ENCODE data around the gene GFI1B. TPM values are rescaled to one million over a fixed set of nuclear protein-coding genes. Genes with fewer than 3 reads are reported as not detected.

GFI1B gene
- total RNA-seq, 4 donors from 2014 or later, result 0.14 TPM; not detected in 3

DNA sequence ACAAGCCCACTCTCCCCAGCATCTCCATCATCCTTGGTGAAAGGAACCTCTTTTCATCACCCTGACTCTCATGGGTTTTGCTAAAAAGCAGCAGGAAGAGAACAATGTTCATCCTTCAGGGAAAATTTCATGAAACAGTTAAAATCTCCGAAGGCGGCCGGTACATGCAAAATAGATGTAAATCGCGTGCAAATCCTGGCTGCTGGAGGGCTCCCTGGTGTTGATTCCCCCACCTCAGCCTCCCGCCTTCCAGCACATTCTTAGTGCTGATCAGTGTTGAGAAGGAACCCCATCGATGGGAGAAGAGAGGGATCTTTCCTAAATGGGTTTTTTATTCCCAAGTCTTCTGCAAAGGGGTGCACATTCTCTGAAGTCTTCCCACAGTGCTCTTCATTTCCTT, 8.7 kb upstream of the GFI1B start:
- H3K27ac ChIP-seq, result no peak overlapping the region
- TF ChIP-seq, protein P1, sequence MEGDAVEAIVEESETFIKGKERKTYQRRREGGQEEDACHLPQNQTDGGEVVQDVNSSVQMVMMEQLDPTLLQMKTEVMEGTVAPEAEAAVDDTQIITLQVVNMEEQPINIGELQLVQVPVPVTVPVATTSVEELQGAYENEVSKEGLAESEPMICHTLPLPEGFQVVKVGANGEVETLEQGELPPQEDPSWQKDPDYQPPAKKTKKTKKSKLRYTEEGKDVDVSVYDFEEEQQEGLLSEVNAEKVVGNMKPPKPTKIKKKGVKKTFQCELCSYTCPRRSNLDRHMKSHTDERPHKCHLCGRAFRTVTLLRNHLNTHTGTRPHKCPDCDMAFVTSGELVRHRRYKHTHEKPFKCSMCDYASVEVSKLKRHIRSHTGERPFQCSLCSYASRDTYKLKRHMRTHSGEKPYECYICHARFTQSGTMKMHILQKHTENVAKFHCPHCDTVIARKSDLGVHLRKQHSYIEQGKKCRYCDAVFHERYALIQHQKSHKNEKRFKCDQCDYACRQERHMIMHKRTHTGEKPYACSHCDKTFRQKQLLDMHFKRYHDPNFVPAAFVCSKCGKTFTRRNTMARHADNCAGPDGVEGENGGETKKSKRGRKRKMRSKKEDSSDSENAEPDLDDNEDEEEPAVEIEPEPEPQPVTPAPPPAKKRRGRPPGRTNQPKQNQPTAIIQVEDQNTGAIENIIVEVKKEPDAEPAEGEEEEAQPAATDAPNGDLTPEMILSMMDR (IDR thresholded peaks at IDR 0.05), result no peak
- TF ChIP-seq POLR2A (IDR thresholded peaks at IDR 0.05), result no peak
- no peaks in the 10 kb centered on the region for H3K4me1 ChIP-seq
- H3K36me3 ChIP-seq, result no peaks in the 10 kb centered on the region
- H3K4me3 ChIP-seq, result no peak overlapping the region
- H3K27me3 ChIP-seq, result peaks cover 0 to 3% of the 10 kb centered on the region in 2 donors
- intact Hi-C loops (cut with DNase I; ENCODE audit: low total_unique reads), result no loop called here
- DNase-seq, result no peak
- H3K9me3 ChIP-seq, result no peaks in the 10 kb centered on the region

DNA sequence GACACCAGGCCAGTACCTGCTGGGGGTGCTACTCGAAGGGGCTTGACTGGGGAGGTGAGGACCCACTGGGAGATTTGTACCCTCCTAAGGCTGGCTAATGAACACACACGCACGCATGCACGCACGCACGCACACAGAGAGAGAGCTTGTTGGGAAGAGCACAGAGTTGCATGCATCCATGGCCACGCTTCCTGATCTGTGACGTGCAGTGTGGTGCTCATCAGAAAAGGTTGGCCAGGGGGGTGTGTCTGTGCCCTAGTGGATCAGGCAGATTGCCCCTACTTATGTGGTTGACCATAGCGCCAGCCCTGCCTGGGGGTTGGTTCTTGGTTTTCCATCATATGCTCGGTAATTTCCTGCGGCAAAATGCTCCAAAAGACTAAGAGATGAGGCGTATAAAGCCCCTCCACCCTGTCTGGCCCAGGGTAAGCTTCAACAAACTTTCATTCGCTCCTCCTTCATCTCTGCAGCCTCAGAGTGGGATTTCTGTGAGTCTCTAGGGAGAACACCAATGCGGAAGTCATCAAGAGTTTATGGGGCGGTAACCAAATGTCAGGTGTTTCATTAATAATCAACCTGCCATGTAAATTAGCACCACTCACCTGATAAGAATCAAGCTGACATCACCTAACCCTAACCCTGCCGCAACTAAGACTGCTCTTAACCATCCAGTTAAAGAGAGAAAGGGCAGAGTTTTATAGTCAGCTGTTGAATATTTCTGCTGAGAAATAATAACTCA, 8.0 kb upstream of the GFI1B start:
- Histone ChIP-seq H3K36me3 (no peaks in the 10 kb centered on the region), H3K27ac (no peak overlapping the region), H3K27me3 (peaks cover 0 to 3% of the 10 kb centered on the region in 2 donors), H3K4me1 (no peaks in the 10 kb centered on the region), H3K4me3 (no peak overlapping the region), H3K9me3 (no peaks in the 10 kb centered on the region)
- intact Hi-C loops (cut with DNase I; ENCODE audit: low total_unique reads), result no loop called here
- no peak for DNase-seq
- TF ChIP-seq POLR2A (IDR thresholded peaks at IDR 0.05), result no peak
- TF ChIP-seq, protein P1 (IDR thresholded peaks at IDR 0.05), result no peak

DNA sequence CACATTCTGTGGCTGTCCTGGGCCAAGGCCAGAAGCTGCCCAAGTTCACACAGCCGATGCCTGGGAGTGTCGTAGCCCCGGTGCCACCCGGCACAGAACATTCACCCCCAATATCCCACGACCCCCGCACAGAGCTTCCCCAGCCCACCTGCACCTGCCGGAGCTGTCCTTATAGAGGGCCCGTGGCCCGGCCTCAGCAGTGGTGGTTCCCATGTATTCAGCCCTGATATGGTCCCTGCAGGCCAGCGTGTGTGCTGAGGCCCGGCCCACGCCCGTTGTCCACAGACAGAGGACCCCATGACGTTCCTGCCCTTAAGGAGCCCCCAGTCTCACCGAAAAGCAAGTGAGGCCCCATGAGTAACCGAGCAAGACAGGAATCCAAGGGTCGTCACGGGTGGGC, 5.3 kb upstream of the GFI1B start:
- Histone ChIP-seq H3K36me3 (no peaks in the 10 kb centered on the region), H3K4me3 (no peak overlapping the region), H3K4me1 (no peaks in the 10 kb centered on the region), H3K9me3 (no peaks in the 10 kb centered on the region), H3K27me3 (peaks cover 0 to 6% of the 10 kb centered on the region in 2 donors), H3K27ac (no peak overlapping the region)
- TF ChIP-seq, protein P1 (IDR thresholded peaks at IDR 0.05), result no peak
- TF ChIP-seq POLR2A (IDR thresholded peaks at IDR 0.05), result no peak
- intact Hi-C loops (cut with DNase I; ENCODE audit: low total_unique reads), result no loop called here
- DNase-seq, result no peak

DNA sequence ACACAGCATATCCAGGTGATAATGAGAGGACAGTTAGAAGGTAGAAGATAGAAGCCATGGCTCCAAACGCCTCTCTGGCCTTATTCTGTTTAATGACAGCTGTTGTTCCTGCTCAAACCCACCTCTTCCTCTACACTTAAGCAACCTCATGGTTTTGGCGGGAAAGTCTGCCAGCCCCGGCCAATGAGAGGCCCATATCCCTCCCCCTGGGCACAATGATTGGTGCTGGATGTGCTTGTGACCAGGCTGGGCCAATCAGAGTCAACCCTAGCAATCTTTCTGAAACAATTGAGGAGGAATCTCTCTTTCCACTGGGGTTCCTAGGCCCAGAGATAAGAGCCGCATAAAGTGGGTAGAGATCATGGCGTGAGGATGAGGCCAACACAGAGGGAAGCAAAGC, 4.8 kb upstream of the GFI1B start:
- Histone ChIP-seq H3K36me3 (no peaks in the 10 kb centered on the region), H3K4me3 (no peak overlapping the region), H3K27me3 (peaks cover 0 to 12% of the 10 kb centered on the region in 2 donors), H3K4me1 (no peaks in the 10 kb centered on the region), H3K9me3 (no peaks in the 10 kb centered on the region), H3K27ac (no peak overlapping the region)
- intact Hi-C loops (cut with DNase I; ENCODE audit: low total_unique reads), result no loop called here
- TF ChIP-seq, protein P1 (IDR thresholded peaks at IDR 0.05), result no peak
- TF ChIP-seq POLR2A (IDR thresholded peaks at IDR 0.05), result no peak
- DNase-seq, result no peak

DNA sequence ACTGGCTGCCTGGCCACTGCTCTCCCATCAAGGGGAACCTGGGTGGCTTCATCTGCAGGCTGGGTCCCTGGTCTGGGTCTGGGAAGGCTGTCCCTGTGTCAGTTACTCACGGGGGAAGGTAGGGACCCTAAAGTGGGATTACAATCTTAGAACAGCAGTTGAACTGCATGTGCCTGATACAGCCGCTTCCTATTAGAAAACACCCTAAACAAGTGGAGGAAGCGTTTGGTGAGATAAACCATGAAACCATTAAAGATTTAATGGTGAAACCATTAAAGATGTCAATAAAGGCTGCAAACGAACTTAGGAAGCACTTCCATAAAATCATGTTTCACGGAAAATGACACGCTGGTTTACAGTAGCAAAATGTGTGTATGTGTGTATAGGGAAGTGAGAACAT, 2.5 kb upstream of the GFI1B start:
- H3K27me3 ChIP-seq, result peaks cover 0 to 17% of the 10 kb centered on the region in 2 donors
- H3K27ac ChIP-seq, result no peak overlapping the region
- no peaks in the 10 kb centered on the region for H3K4me1 ChIP-seq
- no peak for DNase-seq
- H3K4me3 ChIP-seq, result no peak overlapping the region
- TF ChIP-seq, protein P1 (IDR thresholded peaks at IDR 0.05), result no peak
- TF ChIP-seq POLR2A (IDR thresholded peaks at IDR 0.05), result no peak
- H3K36me3 ChIP-seq, result no peaks in the 10 kb centered on the region
- no peaks in the 10 kb centered on the region for H3K9me3 ChIP-seq
- intact Hi-C loops (cut with DNase I; ENCODE audit: low total_unique reads), result no loop called here
